ENCODE data around the gene RARB. TPM values are rescaled to one million over a fixed set of nuclear protein-coding genes. Genes with fewer than 3 reads are reported as not detected.

RARB gene
- total and polyA plus RNA-seq, 11 donors, result 4.3 to 21.0 (median 16.3) TPM

DNA sequence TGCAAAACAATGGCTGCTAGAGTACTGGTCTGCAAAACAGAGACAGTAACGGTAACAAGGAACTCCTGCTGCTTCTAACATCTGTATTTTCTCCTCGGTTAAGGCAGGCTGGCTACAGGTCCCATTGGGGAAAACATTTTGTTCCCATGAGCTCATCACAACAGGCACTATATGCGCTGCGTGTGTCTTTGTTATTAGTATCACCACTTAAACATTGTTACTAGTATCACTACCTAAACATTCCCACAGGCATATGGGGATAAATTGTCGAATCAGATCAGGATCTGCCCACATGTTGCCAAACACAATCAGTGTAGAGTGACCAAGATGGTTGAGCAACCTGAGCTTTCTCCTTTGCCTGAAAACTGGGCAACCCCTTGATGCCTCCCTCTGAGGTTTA lies 159.5 kb downstream of the RARB start:
- peaks cover 0 to 42% (median 21%) of the 10 kb centered on the region in 12 donors for H3K4me1 ChIP-seq
- H3K36me3 ChIP-seq, result peaks cover 0 to 16% (median 0%) of the 10 kb centered on the region in 9 donors
- 52 to 63% (median 56%) methylated on average over 5 of the region's 5 CpGs for WGBS, 4 donors
- intact Hi-C loops (cut with DNase I), result loop anchor here in 1 of 10 donors (10.0 kb wide), 1 partner anchor 63 kb away; no protein-coding TSS in a partner anchor
- no peak for DNase-seq
- no peaks in the 10 kb centered on the region for H3K9me3 ChIP-seq
- no peak overlapping the region for H3K4me3 ChIP-seq
- ATAC-seq, result no peak
- H3K27me3 ChIP-seq, result no peaks in the 10 kb centered on the region
- H3K27ac ChIP-seq, result peak overlapping the region in 2 of 12 donors; percentile 2 to 22
- TF ChIP-seq POLR2A (IDR thresholded peaks at IDR 0.05) (no peak), CTCF (IDR thresholded peaks at IDR 0.05) (no peak)

- 94 to 99% (median 97%) methylated on average over 2 of the region's 2 CpGs for WGBS, 4 donors
- no peaks in the 10 kb centered on the region for H3K9me3 ChIP-seq
- intact Hi-C loops (cut with DNase I), result loop anchor here in 1 of 10 donors (10.0 kb wide), 1 partner anchor 63 kb away; no protein-coding TSS in a partner anchor
- no peak overlapping the region for H3K4me3 ChIP-seq
- peaks cover 0 to 11% (median 0%) of the 10 kb centered on the region in 9 donors for H3K36me3 ChIP-seq
- DNase-seq (no peak), ATAC-seq (no peak)
- H3K4me1 ChIP-seq, result peaks cover 0 to 47% (median 25%) of the 10 kb centered on the region in 12 donors
- peak overlapping the region in 1 of 12 donors; percentile 2 for H3K27ac ChIP-seq
- no peak for TF ChIP-seq CTCF (IDR thresholded peaks at IDR 0.05)
- no peaks in the 10 kb centered on the region for H3K27me3 ChIP-seq
These were observed 159.9 kb downstream of the RARB start for GRCh38 chr3:25587975-25588374.

DNA sequence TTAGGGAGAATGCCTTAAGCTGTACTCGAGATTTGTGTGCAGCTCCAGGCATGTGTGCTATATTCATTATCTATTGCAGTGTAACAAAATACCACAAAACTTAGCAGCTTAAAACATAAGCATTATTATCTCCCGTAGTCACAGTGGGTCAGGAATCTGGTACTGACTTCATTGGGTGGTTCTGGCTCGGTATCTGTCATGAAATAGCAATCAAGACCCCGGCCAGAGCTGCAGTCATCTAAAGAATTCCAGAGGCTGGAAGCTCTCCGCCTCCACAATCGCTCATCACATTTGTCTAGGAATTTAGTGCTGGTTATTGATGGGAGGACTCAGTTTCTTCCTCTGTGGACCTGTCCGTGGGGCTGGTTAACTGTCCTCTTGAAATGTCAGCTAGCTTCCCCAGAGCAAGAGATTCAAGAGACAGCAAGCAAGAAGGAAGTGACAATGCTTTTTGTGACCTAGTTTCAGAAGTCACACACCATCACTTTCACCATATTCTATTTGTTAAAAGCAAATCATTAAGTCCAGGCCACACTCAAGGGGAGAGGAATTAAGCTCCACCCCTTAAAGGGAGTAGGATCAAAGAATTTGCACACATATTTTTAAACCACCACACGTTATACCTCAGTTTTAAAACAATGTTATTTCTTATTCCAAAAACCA lies 160.5 kb downstream of the RARB start:
- intact Hi-C loops (cut with DNase I), result loop anchor here in 1 of 10 donors (10.0 kb wide), 1 partner anchor 64 kb away; no protein-coding TSS in a partner anchor
- TF ChIP-seq CTCF (IDR thresholded peaks at IDR 0.05) (no peak), POLR2A (IDR thresholded peaks at IDR 0.05) (no peak)
- DNase-seq, result no peak
- 64 to 82% (median 76%) methylated on average over 8 of the region's 8 CpGs for WGBS, 4 donors
- peaks cover 0 to 53% (median 31%) of the 10 kb centered on the region in 12 donors for H3K4me1 ChIP-seq
- ATAC-seq, result no peak
- H3K9me3 ChIP-seq, result no peaks in the 10 kb centered on the region
- H3K27me3 ChIP-seq, result no peaks in the 10 kb centered on the region
- H3K36me3 ChIP-seq, result peaks cover 0 to 5% (median 0%) of the 10 kb centered on the region in 9 donors
- no peak overlapping the region for H3K4me3 ChIP-seq
- peak overlapping the region; percentile 15 to 80 (median 70) for H3K27ac ChIP-seq

DNA sequence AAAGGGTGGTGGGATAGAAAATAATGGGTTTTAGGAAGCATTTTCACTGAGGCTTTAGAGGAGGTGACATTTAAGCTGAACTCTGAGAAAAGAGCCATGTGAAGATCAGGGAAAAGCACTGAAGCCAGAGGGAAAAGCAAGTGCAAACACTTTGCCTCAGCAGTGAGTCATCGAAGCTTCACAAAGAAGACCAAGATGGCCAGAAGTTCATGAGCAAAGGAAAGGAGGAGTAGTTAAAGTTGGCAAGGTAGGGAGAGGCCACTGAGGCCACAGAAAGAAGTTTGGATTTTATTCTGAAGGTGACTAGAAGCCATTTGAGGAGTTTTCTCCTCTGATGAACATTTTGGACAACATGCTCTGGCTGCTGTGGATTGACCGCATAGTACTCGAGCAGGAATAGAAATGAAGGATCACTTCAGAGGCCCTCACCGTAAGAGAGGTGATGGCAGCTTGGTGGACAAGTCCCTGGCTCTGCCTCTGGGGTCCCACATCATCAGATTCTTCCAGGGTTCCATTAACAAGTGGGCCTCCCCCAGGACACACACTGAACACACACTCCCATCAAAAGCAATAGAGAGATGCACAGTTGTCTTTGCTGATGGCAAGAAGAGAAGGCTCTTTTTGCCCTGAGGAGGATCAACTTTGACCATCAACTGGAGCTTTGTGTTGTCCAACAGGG lies 161.2 kb downstream of the RARB start:
- WGBS, 4 donors, result 63 to 80% (median 72%) methylated on average over 4 of the region's 4 CpGs
- TF ChIP-seq CTCF (IDR thresholded peaks at IDR 0.05) (no peak), POLR2A (IDR thresholded peaks at IDR 0.05) (no peak)
- DNase-seq (no peak), ATAC-seq (no peak)
- Histone ChIP-seq H3K9me3 (no peaks in the 10 kb centered on the region), H3K27ac (peak overlapping the region; percentile 40 to 87 (median 72)), H3K4me3 (no peak overlapping the region), H3K36me3 (peaks cover 0 to 4% (median 0%) of the 10 kb centered on the region in 9 donors), H3K4me1 (peaks cover 0 to 57% (median 36%) of the 10 kb centered on the region in 12 donors), H3K27me3 (no peaks in the 10 kb centered on the region)
- intact Hi-C loops (cut with DNase I), result loop anchor here in 1 of 10 donors (10.0 kb wide), 1 partner anchor 64 kb away; no protein-coding TSS in a partner anchor
